DMS53 treated with DMSO at 0.1 percent for 48 hours (cell line): ENCODE results near the gene SCART1.
"Not testable (repeated sequence)": the region's sequence is repeated elsewhere in the genome, so short reads cannot be mapped to it uniquely, and the experiment has no call there.

Experiments used
- DNase-seq: peaks from one replicate; lab custom pipeline; 2025; ENCODE audit not compliant: unreplicated experiment; lab: John Stamatoyannopoulos, UW

The SCART1 gene

GRCh38 chr10:133467286-133467911 is 13.7 kb downstream of the SCART1 start:
- no peak for DNase-seq

- DNase-seq: not testable (repeated sequence)
These were observed 15.5 kb downstream of the SCART1 start for GRCh38 chr10:133469205-133469604.

GRCh38 chr10:133471300-133472109 is 17.8 kb downstream of the SCART1 start:
- DNase-seq: no peak

- no peak for DNase-seq
These were observed 19.5 kb downstream of the SCART1 start for GRCh38 chr10:133473270-133473669.

GRCh38 chr10:133474027-133474426 is 20.3 kb downstream of the SCART1 start:
- no peak for DNase-seq

GRCh38 chr10:133474665-133475424 is 21.1 kb downstream of the SCART1 start:
- no peak for DNase-seq

GRCh38 chr10:133475425-133475734 is 21.6 kb downstream of the SCART1 start:
- no peak for DNase-seq

GRCh38 chr10:133475821-133476640 is 22.3 kb downstream of the SCART1 start:
- no peak for DNase-seq

GRCh38 chr10:133476641-133476990 is 22.9 kb downstream of the SCART1 start:
- no peak for DNase-seq

GRCh38 chr10:133481086-133481643 is 27.4 kb downstream of the SCART1 start:
- DNase-seq: no peak

GRCh38 chr10:133481657-133482056 is 27.9 kb downstream of the SCART1 start:
- no peak for DNase-seq

- no peak for DNase-seq
These were observed 31.1 kb downstream of the SCART1 start for GRCh38 chr10:133484818-133485217.

GRCh38 chr10:133487085-133487484 is 33.3 kb downstream of the SCART1 start:
- no peak for DNase-seq

GRCh38 chr10:133488354-133488753 is 34.6 kb downstream of the SCART1 start:
- DNase-seq: no peak

GRCh38 chr10:133489816-133490588 is 36.3 kb downstream of the SCART1 start:
- DNase-seq: no peak

GRCh38 chr10:133493562-133493961 is 39.8 kb downstream of the SCART1 start:
- DNase-seq: not testable (repeated sequence)

GRCh38 chr10:133497363-133497762 is 43.6 kb downstream of the SCART1 start:
- not testable (repeated sequence) for DNase-seq

GRCh38 chr10:133499176-133499575 is 45.4 kb downstream of the SCART1 start:
- DNase-seq: not testable (repeated sequence)

- not testable (repeated sequence) for DNase-seq
These were observed 47.2 kb downstream of the SCART1 start for GRCh38 chr10:133500897-133501296.

- no peak for DNase-seq
These were observed 56.0 kb downstream of the SCART1 start for GRCh38 chr10:133509700-133510099.
